Measurements from ENCODE around the gene THAP3.

Gene THAP3

GRCh38 chr1:6630027-6630426, 5.4 kb downstream of the THAP3 start:
- Histone ChIP-seq H3K4ac (ENCODE audit: low read depth in 1 of 2, low read length in 2 of 2) (no peak overlapping the region), H2BK12ac (ENCODE audit: low read length in 2 of 2) (no peak overlapping the region), H2BK15ac (ENCODE audit: low read depth, poor library complexity, severe bottlenecking) (no peak overlapping the region), H2BK5ac (ENCODE audit: low read depth, low read length, poor library complexity, severe bottlenecking) (no peak overlapping the region), H4K8ac (ENCODE audit: low read length) (no peak overlapping the region), H3K9me3 (ENCODE audit: control insufficient read depth, low read length) (no peaks in the 10 kb centered on the region), H3K36me3 (ENCODE audit: control insufficient read depth in 1 of 2, insufficient read depth in 2 of 2, low read depth in 1 of 2, low read length in 2 of 2) (peaks cover 75 to 79% of the 10 kb centered on the region in 2 experiments), H3K4me3 (ENCODE audit: insufficient read depth in 1 of 2, low read depth in 1 of 2, low read length in 2 of 2) (no peak overlapping the region), H3K18ac (ENCODE audit: low read depth in 1 of 2, low read length in 2 of 2) (no peak overlapping the region), H2AK5ac (ENCODE audit: low read length, severe bottlenecking) (no peak overlapping the region), H3K23ac (ENCODE audit: low read length in 2 of 2) (no peak overlapping the region), H2AFZ (ENCODE audit: low read depth, low read length) (no peak overlapping the region), H3K9ac (ENCODE audit: low read length) (no peak overlapping the region), H3K27me3 (ENCODE audit: control insufficient read depth in 1 of 2, insufficient read depth in 1 of 2, low read length in 2 of 2) (no peaks in the 10 kb centered on the region), H3K4me1 (ENCODE audit: control insufficient read depth, insufficient read depth, low read depth, low read length) (peaks cover 8% of the 10 kb centered on the region), H2BK120ac (ENCODE audit: low read depth, low read length) (no peak overlapping the region), H4K91ac (ENCODE audit: low read length) (no peak overlapping the region), H3K27ac (ENCODE audit: low read length, poor library complexity, severe bottlenecking) (no peak overlapping the region), H3K14ac (ENCODE audit: low read length in 2 of 2) (no peak overlapping the region), H3K4me2 (ENCODE audit: low read length, poor library complexity, severe bottlenecking) (no peak overlapping the region), H3K79me1 (replicated peaks; ENCODE audit: low read length, poor library complexity, severe bottlenecking) (peaks cover 36% of the 10 kb centered on the region)
- WGBS, result 97% methylated on average over 8 of the region's 8 CpGs
- no peak for DNase-seq

- DNase-seq, result no peak
- H4K8ac ChIP-seq (ENCODE audit: low read length), result no peak overlapping the region
- no peak overlapping the region for H2BK120ac ChIP-seq (ENCODE audit: low read depth, low read length)
- H3K4ac ChIP-seq (ENCODE audit: low read depth in 1 of 2, low read length in 2 of 2), result no peak overlapping the region
- no peaks in the 10 kb centered on the region for H3K27me3 ChIP-seq (ENCODE audit: control insufficient read depth in 1 of 2, insufficient read depth in 1 of 2, low read length in 2 of 2)
- peaks cover 36% of the 10 kb centered on the region for H3K79me1 ChIP-seq (replicated peaks; ENCODE audit: low read length, poor library complexity, severe bottlenecking)
- no peak overlapping the region for H3K4me2 ChIP-seq (ENCODE audit: low read length, poor library complexity, severe bottlenecking)
- H2BK15ac ChIP-seq (ENCODE audit: low read depth, poor library complexity, severe bottlenecking), result no peak overlapping the region
- H2AFZ ChIP-seq (ENCODE audit: low read depth, low read length), result no peak overlapping the region
- H3K18ac ChIP-seq (ENCODE audit: low read depth in 1 of 2, low read length in 2 of 2), result no peak overlapping the region
- no peak overlapping the region for H3K14ac ChIP-seq (ENCODE audit: low read length in 2 of 2)
- H4K91ac ChIP-seq (ENCODE audit: low read length), result no peak overlapping the region
- H3K9ac ChIP-seq (ENCODE audit: low read length), result no peak overlapping the region
- H3K9me3 ChIP-seq (ENCODE audit: control insufficient read depth, low read length), result no peaks in the 10 kb centered on the region
- H3K36me3 ChIP-seq (ENCODE audit: control insufficient read depth in 1 of 2, insufficient read depth in 2 of 2, low read depth in 1 of 2, low read length in 2 of 2), result peaks cover 85 to 89% of the 10 kb centered on the region in 2 experiments
- no peak overlapping the region for H3K23ac ChIP-seq (ENCODE audit: low read length in 2 of 2)
- H2AK5ac ChIP-seq (ENCODE audit: low read length, severe bottlenecking), result no peak overlapping the region
- H2BK5ac ChIP-seq (ENCODE audit: low read depth, low read length, poor library complexity, severe bottlenecking), result no peak overlapping the region
- no peak overlapping the region for H3K27ac ChIP-seq (ENCODE audit: low read length, poor library complexity, severe bottlenecking)
- peaks cover 6% of the 10 kb centered on the region for H3K4me1 ChIP-seq (ENCODE audit: control insufficient read depth, insufficient read depth, low read depth, low read length)
- no peak overlapping the region for H3K4me3 ChIP-seq (ENCODE audit: insufficient read depth in 1 of 2, low read depth in 1 of 2, low read length in 2 of 2)
- H2BK12ac ChIP-seq (ENCODE audit: low read length in 2 of 2), result no peak overlapping the region
- WGBS, result 100% methylated on average over 4 of the region's 8 CpGs
Observed at GRCh38 chr1:6631058-6631457, 6.4 kb downstream of the THAP3 start.

- H3K27me3 ChIP-seq (ENCODE audit: control insufficient read depth in 1 of 2, insufficient read depth in 1 of 2, low read length in 2 of 2), result no peaks in the 10 kb centered on the region
- 94% methylated on average over 30 of the region's 30 CpGs for WGBS
Observed at GRCh38 chr1:6632588-6633514, 8.2 kb downstream of the THAP3 start.

GRCh38 chr1:6634371-6635052, 9.8 kb downstream of the THAP3 start:
- Histone ChIP-seq H3K9ac (ENCODE audit: low read length) (no peak overlapping the region), H3K4me2 (ENCODE audit: low read length, poor library complexity, severe bottlenecking) (no peak overlapping the region), H3K27ac (ENCODE audit: low read length, poor library complexity, severe bottlenecking) (no peak overlapping the region), H3K18ac (ENCODE audit: low read depth in 1 of 2, low read length in 2 of 2) (no peak overlapping the region), H3K14ac (ENCODE audit: low read length in 2 of 2) (no peak overlapping the region), H2BK5ac (ENCODE audit: low read depth, low read length, poor library complexity, severe bottlenecking) (no peak overlapping the region), H4K8ac (ENCODE audit: low read length) (peak overlapping the region; percentile 24), H2BK15ac (ENCODE audit: low read depth, poor library complexity, severe bottlenecking) (peak overlapping the region; percentile 4), H3K4ac (ENCODE audit: low read depth in 1 of 2, low read length in 2 of 2) (no peak overlapping the region), H3K27me3 (ENCODE audit: control insufficient read depth in 1 of 2, insufficient read depth in 1 of 2, low read length in 2 of 2) (no peaks in the 10 kb centered on the region), H3K4me1 (ENCODE audit: control insufficient read depth, insufficient read depth, low read depth, low read length) (peaks cover 2% of the 10 kb centered on the region), H3K79me1 (replicated peaks; ENCODE audit: low read length, poor library complexity, severe bottlenecking) (peaks cover 12% of the 10 kb centered on the region), H4K91ac (ENCODE audit: low read length) (peak overlapping the region; percentile 53), H3K4me3 (ENCODE audit: insufficient read depth in 1 of 2, low read depth in 1 of 2, low read length in 2 of 2) (no peak overlapping the region), H2BK120ac (ENCODE audit: low read depth, low read length) (no peak overlapping the region), H3K9me3 (ENCODE audit: control insufficient read depth, low read length) (no peaks in the 10 kb centered on the region), H3K36me3 (ENCODE audit: control insufficient read depth in 1 of 2, insufficient read depth in 2 of 2, low read depth in 1 of 2, low read length in 2 of 2) (peaks cover 78 to 87% of the 10 kb centered on the region in 2 experiments), H2AK5ac (ENCODE audit: low read length, severe bottlenecking) (no peak overlapping the region), H2AFZ (ENCODE audit: low read depth, low read length) (no peak overlapping the region), H3K23ac (ENCODE audit: low read length in 2 of 2) (no peak overlapping the region), H2BK12ac (ENCODE audit: low read length in 2 of 2) (no peak overlapping the region)
- peak; percentile 40 for DNase-seq
- WGBS, result 87% methylated on average over 29 of the region's 29 CpGs

More at GRCh38 chr1:6632588-6633514, 8.2 kb downstream of the THAP3 start:
- peaks cover 2% of the 10 kb centered on the region for H3K4me1 ChIP-seq (ENCODE audit: control insufficient read depth, insufficient read depth, low read depth, low read length)
- H3K27ac ChIP-seq (ENCODE audit: low read length, poor library complexity, severe bottlenecking), result no peak overlapping the region
- no peak overlapping the region for H2BK15ac ChIP-seq (ENCODE audit: low read depth, poor library complexity, severe bottlenecking)
- no peak overlapping the region for H3K14ac ChIP-seq (ENCODE audit: low read length in 2 of 2)
- no peak overlapping the region for H4K8ac ChIP-seq (ENCODE audit: low read length)
- no peak overlapping the region for H4K91ac ChIP-seq (ENCODE audit: low read length)
- H3K9ac ChIP-seq (ENCODE audit: low read length), result no peak overlapping the region
- H2BK120ac ChIP-seq (ENCODE audit: low read depth, low read length), result no peak overlapping the region
- H3K4me3 ChIP-seq (ENCODE audit: insufficient read depth in 1 of 2, low read depth in 1 of 2, low read length in 2 of 2), result no peak overlapping the region
- H2AFZ ChIP-seq (ENCODE audit: low read depth, low read length), result no peak overlapping the region
- no peak for DNase-seq
- no peak overlapping the region for H3K23ac ChIP-seq (ENCODE audit: low read length in 2 of 2)
- H2AK5ac ChIP-seq (ENCODE audit: low read length, severe bottlenecking), result no peak overlapping the region
- H2BK12ac ChIP-seq (ENCODE audit: low read length in 2 of 2), result no peak overlapping the region
- H3K9me3 ChIP-seq (ENCODE audit: control insufficient read depth, low read length), result no peaks in the 10 kb centered on the region
- peaks cover 91 to 93% of the 10 kb centered on the region in 2 experiments for H3K36me3 ChIP-seq (ENCODE audit: control insufficient read depth in 1 of 2, insufficient read depth in 2 of 2, low read depth in 1 of 2, low read length in 2 of 2)
- peaks cover 23% of the 10 kb centered on the region for H3K79me1 ChIP-seq (replicated peaks; ENCODE audit: low read length, poor library complexity, severe bottlenecking)
- H3K18ac ChIP-seq (ENCODE audit: low read depth in 1 of 2, low read length in 2 of 2), result no peak overlapping the region
- H2BK5ac ChIP-seq (ENCODE audit: low read depth, low read length, poor library complexity, severe bottlenecking), result no peak overlapping the region
- H3K4ac ChIP-seq (ENCODE audit: low read depth in 1 of 2, low read length in 2 of 2), result no peak overlapping the region
- H3K4me2 ChIP-seq (ENCODE audit: low read length, poor library complexity, severe bottlenecking), result no peak overlapping the region
